HG03175 (cell line): ENCODE results near the gene MCC.
"Not testable (repeated sequence)": the region's sequence is repeated elsewhere in the genome, so short reads cannot be mapped to it uniquely, and the experiment has no call there.

ENCODE experiments used
- ATAC-seq: cut with Tn5 transposase; IDR thresholded peaks from one replicate; pipeline ENCODE4 v1.9.1; 2021; ENCODE audit warnings: mild to moderate bottlenecking, moderate library complexity; ENCODE audit not compliant: unreplicated experiment

MCC gene

DNA sequence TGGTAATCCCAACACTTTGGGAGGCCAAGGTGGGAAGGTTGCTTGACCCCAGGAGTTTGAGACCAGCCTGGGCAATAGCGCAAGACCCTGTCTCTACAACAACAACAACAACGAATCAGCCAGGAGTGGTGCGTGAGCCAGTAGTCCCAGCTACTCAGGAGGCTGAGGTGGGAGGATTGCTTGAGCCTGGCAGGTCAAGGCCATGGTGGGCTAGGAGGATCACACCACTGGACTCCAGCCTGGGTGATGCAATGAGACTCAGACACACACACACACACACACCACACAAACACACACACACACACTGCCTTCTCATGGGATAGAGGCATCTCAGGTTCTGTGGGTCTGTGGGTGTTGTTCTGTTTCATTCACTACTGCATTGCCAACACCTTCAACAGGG lies 396.6 kb downstream of the MCC start:
- ATAC-seq: no peak

DNA sequence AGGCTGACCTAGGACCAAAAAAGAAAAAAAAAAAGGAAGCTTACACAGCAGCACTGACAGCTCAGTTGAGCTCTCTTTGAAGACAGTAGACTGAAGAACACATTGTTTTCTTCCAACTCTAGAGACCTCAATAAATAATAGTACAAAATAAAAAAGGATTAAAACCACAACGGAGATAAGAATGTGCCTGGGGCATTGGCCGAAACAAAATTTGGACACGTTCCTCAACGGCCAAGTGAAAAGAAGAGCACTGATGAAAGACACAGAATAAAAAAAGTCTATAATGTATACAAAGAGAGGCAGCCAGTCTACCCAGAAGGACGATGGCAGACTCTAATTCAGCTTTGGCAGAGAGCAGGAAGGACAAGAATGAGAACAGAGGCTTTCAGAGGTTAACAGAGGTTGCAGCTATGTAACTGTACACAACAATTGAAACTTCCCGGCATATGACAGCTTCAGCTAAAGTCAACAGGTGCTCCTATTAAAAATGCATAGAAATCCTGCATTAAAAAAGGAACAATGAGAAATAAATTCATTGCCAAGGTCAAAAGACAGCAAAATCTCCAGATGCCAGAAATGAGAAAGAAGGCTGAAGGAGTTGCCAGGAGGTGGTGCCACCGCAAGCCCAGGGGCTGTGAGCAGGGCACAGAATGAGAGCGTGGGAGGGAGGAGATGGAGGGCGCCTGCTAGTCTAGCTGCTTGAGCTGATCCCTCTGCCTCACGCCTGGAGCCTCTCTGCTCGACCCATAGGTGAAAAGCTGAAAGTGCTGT lies 397.7 kb downstream of the MCC start:
- ATAC-seq: no peak

DNA sequence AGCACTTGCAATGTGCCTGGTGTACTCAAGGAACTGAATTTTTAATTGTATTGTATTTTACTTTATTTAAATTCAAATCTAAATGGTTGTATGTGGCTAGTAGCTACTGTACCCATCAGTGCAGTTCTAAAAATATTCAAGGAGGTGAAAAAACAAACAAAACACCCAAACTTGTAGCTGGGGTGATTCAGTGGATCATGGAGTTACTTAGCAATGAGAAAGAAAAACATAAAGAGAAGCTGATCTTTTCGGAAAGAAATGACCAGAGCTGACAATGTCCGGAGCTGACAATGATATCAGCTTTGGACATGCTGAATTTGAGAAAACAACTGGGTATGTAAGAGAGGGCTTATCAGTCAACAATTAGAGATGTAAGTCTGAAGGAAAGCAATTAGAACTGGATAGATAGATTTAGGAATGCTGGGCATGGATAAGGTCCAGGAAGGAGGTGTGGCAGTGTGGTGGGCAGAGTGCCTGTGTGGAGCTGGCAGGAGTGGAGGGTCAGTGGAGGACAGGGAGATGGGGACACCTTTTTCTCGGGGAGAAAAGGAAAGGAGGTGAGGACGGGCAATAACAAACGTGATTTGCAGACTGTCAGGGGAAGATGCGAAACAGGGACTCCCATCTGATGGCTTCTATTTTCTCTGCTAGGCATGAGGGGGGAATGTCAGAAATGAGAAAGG lies 398.5 kb downstream of the MCC start:
- ATAC-seq: no peak

DNA sequence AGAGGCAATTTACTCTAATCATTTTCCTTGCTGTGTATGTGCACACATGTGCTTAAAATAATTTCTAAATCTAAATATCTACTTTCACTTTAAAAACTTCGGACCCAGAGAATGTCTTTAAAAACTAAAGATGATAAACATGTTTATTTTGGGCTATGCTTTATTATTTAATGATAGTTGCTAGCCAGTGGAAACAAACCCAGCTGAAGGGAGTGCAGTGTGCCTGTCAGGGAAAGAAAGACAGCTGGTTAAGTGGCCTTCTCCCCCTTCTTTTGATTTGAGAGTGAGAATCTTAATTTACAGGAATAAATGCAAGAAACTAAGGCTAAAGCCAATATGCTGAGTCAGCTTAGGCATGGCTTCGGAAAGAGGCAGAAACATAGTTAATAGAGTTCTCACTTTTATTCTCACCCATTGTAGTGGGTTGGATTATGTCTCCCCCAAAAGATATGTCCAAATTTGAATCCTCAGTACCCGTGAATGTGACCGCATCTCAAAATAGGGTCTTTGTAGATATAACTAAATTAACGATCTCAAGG lies 400.2 kb downstream of the MCC start:
- no peak for ATAC-seq

DNA sequence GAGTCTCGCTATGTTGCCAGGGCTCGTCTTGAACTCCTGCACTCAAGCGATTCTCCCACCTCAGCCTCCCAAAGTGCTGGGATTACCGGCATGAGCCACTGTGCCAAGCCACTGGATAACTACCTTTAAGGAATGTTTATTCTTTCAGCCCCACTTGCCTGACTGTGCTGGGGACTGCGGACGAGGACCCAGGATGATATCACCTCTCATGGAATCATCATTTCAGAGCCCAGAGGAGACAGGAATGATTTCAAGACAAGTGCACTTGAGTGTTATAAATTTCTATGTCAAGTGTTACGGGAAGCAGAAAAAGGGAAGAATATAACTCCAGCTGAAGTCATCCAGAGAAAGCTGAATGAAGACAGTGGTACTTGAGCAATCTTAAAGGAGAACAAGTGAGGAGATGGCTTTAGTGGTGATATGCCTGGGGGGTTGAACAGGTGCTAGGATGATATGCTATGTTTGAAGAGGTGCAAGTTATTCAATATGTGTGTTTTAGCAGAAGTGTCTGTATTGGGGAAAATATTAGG lies 402.3 kb downstream of the MCC start:
- ATAC-seq: no peak

DNA sequence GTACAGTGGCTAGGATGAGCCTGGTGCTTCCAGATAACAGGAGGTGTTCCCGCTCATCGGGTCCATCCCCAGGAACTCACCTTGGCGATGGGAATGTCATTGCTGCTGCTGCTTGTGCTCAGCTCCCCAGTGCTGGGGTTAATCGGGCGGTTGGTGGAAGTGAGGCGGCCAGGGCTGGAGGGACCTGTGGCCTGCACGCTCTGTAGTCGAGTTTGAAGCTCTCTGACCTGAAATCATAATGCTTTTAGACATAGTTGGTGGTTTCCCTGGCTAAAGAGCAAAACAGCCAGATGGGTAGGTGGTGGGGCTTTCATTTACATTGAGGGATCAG lies 403.2 kb downstream of the MCC start:
- no peak for ATAC-seq

DNA sequence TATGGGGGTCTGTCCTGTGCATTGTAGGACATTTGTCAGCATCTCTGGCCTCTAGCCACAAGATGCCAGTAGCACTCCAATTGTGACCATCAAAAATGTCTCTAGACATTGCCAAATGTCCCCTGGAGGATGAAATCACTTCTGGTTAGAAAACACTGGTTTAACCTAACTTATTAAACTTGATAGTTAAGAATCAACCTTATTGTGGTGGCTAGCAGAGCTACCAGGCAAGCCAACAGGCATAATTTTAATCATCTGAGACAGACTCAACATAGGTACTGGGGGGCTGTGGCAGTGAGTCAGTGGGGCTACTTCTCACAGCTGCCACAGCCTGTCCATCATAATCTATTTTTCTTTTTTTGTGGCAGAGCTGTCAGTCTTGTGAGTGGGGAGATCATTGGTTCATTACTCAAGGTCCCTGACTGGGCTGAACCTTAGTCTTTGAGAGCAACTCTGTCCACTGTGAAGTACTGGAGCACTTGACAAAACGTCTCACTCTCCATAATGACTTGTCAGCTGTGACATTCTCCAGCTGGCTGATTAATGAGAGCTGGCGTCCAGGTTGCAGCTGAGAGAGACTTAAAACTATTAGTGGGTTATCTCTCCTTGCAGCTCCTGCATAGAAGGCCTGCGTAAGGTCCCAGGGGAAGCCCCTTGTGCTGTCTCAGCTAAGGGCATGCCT lies 403.7 kb downstream of the MCC start:
- no peak for ATAC-seq

DNA sequence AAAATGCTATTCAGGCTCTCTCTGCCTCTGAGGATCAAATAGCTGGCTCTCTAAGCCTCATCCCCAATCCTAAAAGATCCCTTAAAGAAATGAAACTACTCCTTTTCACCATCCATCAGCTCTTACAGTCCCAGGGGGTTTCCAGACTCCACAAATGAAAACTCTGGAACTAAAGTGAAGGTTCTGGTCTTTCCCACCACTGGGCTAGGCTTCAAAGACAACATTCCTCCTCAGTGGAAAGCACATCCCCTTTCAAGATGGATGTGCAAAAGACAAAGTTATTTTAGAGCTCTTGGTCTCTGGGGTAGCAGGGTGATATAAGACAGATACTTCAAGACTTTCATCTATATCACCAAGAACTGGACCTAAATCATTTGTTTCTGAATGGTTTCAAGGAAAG lies 404.8 kb downstream of the MCC start:
- ATAC-seq: no peak

DNA sequence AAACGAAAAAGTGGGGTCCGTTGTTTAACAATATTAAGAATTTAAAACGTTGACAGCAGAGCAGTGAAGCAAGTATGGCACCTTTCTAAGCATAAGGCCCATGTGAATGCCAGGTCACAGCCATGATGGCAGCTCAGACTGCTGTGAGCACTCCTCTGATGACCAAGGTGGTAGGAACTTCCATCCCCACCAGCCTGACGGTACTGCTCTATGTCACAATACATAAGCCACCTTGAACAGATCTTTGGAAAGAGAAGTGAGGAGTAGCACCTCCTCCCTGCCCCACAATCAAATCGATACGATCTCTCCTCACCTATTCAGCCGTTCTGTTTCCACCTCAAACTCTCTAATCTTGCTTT lies 405.7 kb downstream of the MCC start:
- no peak for ATAC-seq

DNA sequence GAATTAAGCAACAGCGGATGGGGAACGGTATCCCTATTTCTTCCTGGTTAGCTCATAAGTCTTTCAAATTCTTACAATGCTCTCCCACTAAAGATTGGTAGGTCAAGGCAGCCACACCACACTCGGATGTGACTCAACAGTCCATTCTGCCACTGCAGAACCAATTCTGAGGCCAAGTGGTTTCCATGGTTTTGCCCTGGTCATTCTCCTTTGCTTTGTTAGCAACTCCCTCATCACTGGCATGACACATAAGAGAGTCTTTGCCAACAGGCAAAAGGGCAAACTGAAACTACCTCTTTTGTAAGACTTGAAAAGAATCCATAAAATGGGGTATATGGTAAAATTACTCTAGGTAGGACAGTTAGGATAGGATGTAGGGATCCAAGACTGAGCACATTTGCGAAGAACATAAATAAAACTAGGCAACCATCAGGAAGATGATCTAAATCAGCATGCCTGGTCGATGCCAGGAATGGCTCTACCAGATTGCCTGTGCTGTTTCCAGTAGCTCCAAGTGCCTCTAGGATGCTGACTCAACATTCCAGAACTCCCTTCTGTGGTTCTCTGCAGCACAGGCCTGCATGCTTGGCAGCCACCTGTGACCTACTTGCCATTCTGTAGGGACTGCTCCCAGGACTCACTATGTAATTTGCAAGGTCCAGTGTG lies 406.2 kb downstream of the MCC start:
- ATAC-seq: no peak

DNA sequence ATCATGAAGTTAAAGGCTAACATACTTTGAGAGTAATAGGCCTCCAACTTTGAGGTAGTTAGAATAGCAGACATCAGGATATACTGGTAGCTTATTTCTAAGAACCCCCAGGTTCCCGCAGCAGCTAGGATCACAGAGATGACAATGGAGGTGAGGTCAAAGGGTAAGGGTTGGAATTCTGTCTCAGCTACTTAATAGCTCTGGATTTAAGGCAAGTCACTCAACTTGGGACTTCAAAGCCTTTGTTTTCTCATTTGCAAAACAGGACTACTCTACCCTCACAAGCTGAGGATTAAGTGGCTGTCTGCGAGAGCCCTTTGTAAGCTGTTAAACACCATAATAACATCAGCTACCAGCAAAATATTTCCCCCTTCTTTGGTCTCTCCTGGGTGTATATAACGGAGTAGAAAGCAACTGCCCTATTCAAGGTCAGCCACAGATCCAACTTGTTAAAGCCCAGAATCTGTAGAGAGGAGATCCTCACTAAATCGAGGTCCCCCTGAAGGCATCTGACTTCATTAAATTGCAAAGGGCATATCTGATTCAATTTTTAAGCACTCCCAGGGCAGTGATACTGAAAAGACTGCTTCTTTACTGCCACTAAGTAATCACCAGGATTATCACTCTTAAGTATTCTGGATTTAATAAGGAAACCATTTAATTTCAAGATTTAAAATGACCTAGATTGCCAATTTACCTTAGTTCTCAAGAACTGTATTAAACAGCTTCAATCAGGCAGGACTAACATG lies 407.0 kb downstream of the MCC start:
- no peak for ATAC-seq

DNA sequence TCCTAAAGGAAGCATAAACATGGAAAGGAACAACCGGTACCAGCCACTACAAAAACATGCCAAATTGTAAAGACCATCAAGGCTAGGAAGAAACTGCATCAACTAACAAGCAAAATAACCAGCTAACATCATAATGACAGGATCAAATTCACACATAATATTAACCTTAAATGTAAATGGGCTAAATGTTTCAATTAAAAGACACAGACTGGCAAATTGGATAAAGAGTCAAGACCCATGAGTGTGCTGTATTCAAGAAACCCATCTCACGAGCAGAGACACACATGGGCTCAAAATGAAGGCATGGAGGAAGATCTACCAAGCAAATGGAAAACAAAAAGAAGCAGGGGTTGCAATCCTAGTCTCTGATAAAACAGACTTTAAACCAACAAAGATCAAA lies 411.6 kb downstream of the MCC start:
- not testable (repeated sequence) for ATAC-seq

DNA sequence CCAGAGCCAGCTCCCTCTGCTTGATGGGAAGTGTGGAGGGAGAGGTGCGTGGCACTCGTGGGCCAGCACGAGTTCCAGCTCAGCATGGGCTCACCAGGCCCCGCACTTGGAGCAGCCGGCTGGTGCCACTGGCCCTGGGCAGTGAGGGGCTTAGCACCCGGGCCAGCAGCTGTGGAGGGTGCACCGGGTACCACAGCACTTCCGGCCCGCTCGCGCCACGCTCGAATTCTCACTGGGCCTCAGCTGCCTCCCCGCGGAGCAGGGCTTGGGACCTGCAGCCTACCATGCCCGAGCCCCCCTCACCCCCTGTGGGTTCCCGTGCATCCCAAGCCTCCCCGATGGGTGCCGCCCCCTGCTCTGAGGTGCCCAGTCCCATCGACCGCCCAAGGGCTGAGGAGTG lies 413.2 kb downstream of the MCC start:
- no peak for ATAC-seq

DNA sequence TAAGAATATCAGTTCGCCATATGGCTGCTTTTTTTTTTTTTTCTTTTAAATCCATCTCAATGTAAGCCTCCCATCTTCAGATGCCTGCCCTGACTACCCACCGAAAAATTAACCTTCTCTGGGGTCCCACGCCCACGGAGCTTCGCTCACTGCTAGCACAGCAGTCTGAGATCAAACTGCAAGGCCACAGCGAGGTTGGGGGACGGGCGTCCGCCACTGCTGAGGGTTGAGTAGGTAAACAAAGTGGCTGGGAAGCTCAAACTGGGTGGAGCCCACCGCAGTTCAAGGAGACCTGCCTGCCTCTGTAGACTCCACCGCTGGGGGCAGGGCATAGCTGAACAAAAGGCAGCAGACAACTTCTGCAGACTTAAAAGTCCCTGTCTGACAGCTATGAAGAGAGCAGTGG lies 414.6 kb downstream of the MCC start:
- not testable (repeated sequence) for ATAC-seq

DNA sequence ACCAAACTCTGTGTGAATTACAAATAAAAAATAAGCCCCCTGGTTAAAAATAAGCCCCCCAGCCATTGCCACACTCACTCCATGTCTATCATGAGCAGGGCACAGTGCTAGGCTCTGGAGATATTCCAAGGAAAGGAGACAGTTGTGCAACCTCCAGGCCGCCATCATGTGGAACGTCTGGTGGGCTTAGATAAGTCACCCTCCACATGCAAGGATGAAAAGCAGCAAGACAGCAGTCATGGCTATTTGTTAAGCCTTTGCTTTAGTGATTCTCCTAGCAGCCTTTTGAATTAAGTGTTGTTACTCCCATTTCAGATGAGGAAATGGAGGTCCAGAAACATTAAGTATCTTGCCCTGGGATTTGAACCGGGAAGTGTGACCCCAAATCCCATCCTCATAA lies 416.9 kb downstream of the MCC start:
- no peak for ATAC-seq

DNA sequence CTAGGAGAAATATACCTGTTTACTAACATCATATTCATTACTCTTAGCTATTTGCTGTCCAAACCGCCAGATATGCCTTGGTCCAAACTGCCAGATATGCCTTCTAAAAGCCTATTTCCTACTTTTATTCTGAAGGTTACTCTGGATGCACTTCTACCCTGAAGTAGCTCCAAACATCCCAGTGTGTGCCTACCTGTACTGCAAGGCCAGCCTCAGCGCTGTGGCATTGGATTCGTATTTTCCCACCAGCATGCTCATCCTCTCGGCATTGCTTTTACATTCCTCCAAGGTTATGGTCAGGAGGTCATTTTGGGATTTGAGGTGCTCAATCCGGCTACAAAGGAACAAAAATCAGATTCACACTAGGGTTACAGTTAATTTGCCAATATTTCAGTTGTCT lies 417.4 kb downstream of the MCC start:
- no peak for ATAC-seq

DNA sequence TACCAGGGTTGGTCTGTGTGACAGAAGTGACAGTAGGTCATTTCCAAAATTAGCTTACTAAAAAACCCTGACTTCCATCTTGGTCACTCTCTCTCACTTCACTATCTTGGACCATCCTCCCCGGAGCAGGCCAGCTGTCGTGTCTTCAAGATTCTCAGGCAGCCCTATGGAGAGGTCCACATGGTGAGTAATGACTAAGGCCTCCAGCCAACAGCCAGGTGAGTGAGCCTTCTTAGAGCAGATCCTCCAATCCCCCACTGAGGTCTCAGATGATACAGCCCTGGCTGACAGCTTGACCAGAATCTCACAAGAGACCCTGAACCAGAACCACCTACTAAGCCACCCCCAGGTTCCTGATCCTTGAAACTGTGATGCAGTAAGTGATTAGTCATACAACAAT lies 419.7 kb downstream of the MCC start:
- ATAC-seq: no peak

DNA sequence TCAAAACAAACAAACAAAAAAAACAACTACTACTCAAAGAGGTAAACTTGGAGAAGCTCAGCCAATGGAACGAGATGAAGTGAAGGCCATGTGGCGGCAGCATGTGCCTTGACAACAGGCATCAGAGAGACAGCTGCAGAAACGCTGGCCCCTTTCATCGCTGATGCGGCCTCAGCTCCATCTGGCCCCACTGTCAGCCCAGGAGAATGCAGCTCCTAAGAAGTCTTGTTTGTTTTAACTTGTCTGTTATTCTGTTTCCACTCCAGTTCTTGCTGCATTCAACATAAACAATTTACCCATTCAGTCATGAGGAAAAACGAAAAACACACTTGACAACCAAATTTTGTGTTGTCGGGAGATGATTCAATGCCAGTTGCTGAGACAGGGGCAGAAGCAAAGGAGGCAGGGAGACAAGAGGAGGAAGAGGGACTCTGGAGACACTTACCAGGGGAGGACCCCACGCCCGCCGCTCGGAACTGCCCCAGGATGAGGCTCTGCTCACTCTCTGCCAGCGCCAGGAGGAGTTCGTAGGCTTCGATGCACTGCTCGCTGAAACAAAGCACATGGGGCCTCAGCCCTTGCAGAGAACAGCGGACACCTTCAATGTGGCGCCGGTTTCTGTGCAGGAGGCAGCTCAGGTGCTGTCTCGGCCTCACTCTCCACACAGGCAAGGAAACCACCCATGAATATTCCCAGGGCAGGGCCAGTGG lies 420.5 kb downstream of the MCC start:
- no peak for ATAC-seq

DNA sequence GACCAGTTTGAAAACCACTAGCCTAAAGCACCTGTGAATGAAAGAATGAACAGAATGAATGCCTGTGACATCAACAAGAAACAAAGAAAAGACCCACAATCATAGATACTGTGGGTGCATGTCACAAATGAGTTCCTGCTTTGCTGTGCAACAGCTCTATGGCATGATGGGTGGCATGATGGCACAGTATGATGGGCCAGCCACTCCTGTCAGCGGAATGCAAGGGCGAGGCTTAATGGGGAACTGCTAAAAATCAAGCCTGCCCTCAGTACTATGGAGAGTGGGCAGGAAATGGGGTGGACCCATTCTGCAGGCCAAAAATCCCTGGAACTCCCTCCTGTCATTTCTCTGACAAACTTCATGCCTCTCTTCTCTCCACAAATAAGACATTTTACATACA lies 422.6 kb downstream of the MCC start:
- no peak for ATAC-seq

DNA sequence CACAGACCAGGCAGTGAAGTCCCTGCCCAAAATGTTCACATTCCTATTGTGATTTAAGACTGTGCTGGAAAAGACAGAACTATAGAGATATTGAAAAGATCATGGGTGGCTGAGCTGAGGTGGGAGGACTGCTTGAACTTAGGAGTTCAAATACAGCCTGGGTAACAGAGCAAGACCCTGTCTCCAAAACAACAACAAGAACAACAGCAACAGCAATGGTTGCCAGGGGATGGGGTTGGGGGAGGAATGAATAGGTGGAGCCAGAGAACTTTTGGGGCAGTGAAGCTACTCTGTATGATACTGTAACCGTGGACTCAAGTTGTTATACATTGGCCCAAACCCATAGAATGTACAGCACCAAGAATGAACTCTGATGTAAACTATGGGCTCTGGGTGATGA lies 423.4 kb downstream of the MCC start:
- ATAC-seq: no peak
